Body of pancreas (tissue), 4 donors: ENCODE data around the gene AP1M1.

Experiments used
- CTCF ChIP-seq, 7 experiments: fragments of 450-650 bp in 4 of 7; fragments of 200-600 bp in 3 of 7; sonication (generic) in 3 of 7; IDR thresholded peaks; one replicate each; pipeline ENCODE4 v1.5.1; 2016 to 2019; ENCODE audit warnings: antibody characterized with exemption in 7 of 7
- POLR2A ChIP-seq, 3 donors: fragments of 450-650 bp; IDR thresholded peaks; one replicate each; pipeline ENCODE4 v1.6.1; 2016; ENCODE audit warnings: antibody characterized with exemption in 3 of 3, mild to moderate bottlenecking in 2 of 3

- TF ChIP-seq CTCF (IDR thresholded peaks at IDR 0.05): no peak
- TF ChIP-seq POLR2A (IDR thresholded peaks at IDR 0.05): no peak
Measured at GRCh38 chr19:16157601-16158000, 40.1 kb upstream of the AP1M1 start.
